Tibial nerve (tissue), 4 donors: ENCODE measurements around the gene TEC.

Source experiments
- CTCF ChIP-seq, 5 experiments: fragments of 200-600 bp in 3 of 5; fragments of 450-650 bp in 2 of 5; sonication (generic) in 3 of 5; IDR thresholded peaks; one replicate each; pipeline ENCODE4 v1.5.1; 2016 to 2019; ENCODE audit warnings: antibody characterized with exemption in 5 of 5, mild to moderate bottlenecking in 3 of 5, moderate library complexity in 2 of 5
- EP300 ChIP-seq, 2 donors: sonication (generic); formaldehyde crosslinking; IDR thresholded peaks; one replicate each; pipeline ENCODE4 v1.6.1; 2017; ENCODE audit warnings: antibody characterized with exemption in 2 of 2, mild to moderate bottlenecking in 1 of 2
- POLR2A ChIP-seq, 2 donors: fragments of 450-650 bp; IDR thresholded peaks; one replicate each; pipeline ENCODE4 v1.6.1; 2017; ENCODE audit warnings: antibody characterized with exemption in 2 of 2, mild to moderate bottlenecking in 2 of 2, moderate library complexity in 2 of 2

- TF ChIP-seq CTCF (IDR thresholded peaks at IDR 0.05), result no peak
- no peak for TF ChIP-seq POLR2A (IDR thresholded peaks at IDR 0.05)
- no peak for TF ChIP-seq EP300 (IDR thresholded peaks at IDR 0.05)
Observed at GRCh38 chr4:48127231-48127630, 142.4 kb downstream of the TEC start.
